ENCODE measurements around the gene SLC25A22. TPM values are rescaled to one million over a fixed set of nuclear protein-coding genes. Genes with fewer than 3 reads are reported as not detected.

Gene SLC25A22
- total RNA-seq, 1 experiment from 2014 or later: 44.5 TPM

DNA sequence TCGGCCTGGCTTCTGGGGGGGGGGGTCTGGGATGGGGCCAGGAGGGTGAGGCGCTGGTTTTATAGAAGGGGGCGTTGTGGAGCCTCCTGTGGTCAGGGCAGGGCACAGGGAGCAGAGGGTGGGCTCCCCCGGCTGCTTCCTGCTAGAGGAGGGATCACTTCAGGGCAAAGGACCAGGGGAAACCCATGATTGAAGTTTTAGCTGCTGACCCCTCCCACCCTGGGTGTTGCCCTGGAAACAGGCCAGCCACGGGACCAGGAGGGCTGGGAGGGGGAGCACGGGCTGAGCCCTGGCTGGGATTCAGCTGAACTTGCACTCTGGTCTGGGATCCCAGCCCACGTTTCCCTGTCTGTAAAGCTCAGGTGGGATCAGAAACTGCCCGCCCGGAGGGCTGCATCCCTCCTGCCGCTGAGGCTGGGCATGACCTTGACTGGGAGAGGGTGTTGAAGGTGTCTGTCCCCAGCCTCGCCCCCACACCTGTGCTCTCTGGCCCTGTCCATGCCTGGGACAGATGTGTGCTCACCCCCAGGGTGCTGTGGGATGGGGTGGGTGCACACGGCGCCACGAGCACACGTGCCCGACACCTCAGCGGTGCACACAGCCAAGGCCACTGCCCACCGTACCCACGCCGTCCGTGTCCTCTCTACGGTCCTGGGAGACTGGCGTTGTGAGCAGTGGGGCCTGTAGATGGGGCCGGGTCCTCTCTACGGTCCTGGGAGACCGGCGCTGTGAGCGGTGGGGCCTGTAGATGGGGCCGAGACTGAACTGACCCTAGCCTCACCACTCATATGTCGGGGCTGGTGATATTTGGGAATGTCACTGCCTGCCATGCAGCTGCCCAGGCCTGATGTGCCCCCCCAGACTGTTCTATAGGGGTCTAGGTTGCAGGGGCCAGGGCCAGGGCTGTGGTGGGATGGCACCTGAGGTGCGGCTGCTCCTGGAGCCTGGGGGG is 46.9 kb upstream of the SLC25A22 start:
- Mint-ChIP-seq H3K9me3 (ENCODE audit: low read depth, unreplicated experiment) (no peaks in the 10 kb centered on the region), H3K27ac (ENCODE audit: unreplicated experiment) (no peak overlapping the region), H3K4me3 (ENCODE audit: low read depth, unreplicated experiment) (peak overlapping the region; percentile 77), H3K4me1 (ENCODE audit: low read depth, unreplicated experiment) (peaks cover 21% of the 10 kb centered on the region), H3K27me3 (ENCODE audit: unreplicated experiment) (no peaks in the 10 kb centered on the region), H3K36me3 (ENCODE audit: insufficient read depth, unreplicated experiment) (peaks cover 50% of the 10 kb centered on the region)
- TF ChIP-seq, protein P1, sequence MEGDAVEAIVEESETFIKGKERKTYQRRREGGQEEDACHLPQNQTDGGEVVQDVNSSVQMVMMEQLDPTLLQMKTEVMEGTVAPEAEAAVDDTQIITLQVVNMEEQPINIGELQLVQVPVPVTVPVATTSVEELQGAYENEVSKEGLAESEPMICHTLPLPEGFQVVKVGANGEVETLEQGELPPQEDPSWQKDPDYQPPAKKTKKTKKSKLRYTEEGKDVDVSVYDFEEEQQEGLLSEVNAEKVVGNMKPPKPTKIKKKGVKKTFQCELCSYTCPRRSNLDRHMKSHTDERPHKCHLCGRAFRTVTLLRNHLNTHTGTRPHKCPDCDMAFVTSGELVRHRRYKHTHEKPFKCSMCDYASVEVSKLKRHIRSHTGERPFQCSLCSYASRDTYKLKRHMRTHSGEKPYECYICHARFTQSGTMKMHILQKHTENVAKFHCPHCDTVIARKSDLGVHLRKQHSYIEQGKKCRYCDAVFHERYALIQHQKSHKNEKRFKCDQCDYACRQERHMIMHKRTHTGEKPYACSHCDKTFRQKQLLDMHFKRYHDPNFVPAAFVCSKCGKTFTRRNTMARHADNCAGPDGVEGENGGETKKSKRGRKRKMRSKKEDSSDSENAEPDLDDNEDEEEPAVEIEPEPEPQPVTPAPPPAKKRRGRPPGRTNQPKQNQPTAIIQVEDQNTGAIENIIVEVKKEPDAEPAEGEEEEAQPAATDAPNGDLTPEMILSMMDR (IDR thresholded peaks at IDR 0.05; ENCODE audit: unreplicated experiment): no peak
- DNase-seq: peak; percentile 62
- intact Hi-C loops (cut with micrococcal nuclease; ENCODE audit: unreplicated experiment): no loop called here
- BruUV-seq (replicated peaks): no TSS peak
- CTCF ChIA-PET: interaction anchor here (0.5 to 3.0 kb wide), 3 partner anchors 11 to 98 kb away, joined by 3 to 8 read pairs (median 6); partner anchors contain the start of gene TALDO1

DNA sequence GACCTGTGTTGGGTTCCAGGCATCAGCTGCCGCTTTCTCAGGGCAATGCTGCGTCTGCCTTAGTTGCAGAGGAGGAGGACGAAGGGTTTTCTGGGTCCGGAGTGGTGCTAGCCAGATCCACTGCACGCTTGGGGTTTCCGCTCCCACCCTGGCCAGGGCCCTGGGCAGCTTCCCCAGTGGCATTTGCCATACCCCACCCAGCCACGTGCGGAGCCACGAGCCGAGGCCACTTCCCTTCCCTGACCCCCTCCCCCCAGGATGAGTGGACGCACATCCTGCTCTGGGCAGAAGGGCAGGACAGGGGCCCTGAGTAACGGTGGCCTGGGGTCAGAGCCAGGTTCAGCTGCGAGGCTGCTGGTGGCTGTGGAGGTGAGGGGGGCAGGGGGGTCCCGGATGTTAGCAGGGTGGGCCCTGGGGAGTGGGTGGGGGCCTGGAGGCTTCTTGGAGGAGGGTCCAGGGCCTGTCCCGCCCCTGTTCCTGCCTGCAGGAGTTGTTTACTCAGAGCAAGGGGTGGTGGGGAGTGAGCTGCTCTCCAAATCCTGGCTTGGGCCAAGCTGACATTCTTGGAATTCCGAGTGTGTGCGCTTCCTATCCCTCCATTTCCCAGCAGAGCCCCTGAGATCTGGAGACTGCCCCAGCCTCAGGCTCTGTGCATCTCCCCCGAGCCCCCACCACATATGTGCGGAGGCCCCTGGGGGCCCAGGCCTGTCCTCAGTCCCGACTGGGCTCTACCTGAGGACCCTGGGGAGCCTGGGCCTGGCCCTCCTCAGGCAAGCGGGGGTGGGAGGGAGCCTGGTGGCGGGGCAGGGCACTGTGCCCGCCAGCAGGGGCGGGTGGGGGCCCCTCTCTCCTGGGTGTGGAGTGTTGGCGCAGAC is 46.0 kb upstream of the SLC25A22 start:
- Mint-ChIP-seq H3K4me3 (ENCODE audit: low read depth, unreplicated experiment) (peak overlapping the region; percentile 77), H3K9me3 (ENCODE audit: low read depth, unreplicated experiment) (no peaks in the 10 kb centered on the region), H3K27me3 (ENCODE audit: unreplicated experiment) (no peaks in the 10 kb centered on the region), H3K4me1 (ENCODE audit: low read depth, unreplicated experiment) (peaks cover 23% of the 10 kb centered on the region), H3K27ac (ENCODE audit: unreplicated experiment) (peak overlapping the region; percentile 27), H3K36me3 (ENCODE audit: insufficient read depth, unreplicated experiment) (peaks cover 58% of the 10 kb centered on the region)
- CTCF ChIA-PET: interaction anchor here (0.6 to 3.0 kb wide), 3 partner anchors 10 to 31 kb away, joined by 3 to 8 read pairs (median 3); no protein-coding TSS in a partner anchor
- peak; percentile 60 for DNase-seq
- intact Hi-C loops (cut with micrococcal nuclease; ENCODE audit: unreplicated experiment): no loop called here
- BruUV-seq (replicated peaks): no TSS peak
- TF ChIP-seq, protein P1 (IDR thresholded peaks at IDR 0.05; ENCODE audit: unreplicated experiment): no peak

DNA sequence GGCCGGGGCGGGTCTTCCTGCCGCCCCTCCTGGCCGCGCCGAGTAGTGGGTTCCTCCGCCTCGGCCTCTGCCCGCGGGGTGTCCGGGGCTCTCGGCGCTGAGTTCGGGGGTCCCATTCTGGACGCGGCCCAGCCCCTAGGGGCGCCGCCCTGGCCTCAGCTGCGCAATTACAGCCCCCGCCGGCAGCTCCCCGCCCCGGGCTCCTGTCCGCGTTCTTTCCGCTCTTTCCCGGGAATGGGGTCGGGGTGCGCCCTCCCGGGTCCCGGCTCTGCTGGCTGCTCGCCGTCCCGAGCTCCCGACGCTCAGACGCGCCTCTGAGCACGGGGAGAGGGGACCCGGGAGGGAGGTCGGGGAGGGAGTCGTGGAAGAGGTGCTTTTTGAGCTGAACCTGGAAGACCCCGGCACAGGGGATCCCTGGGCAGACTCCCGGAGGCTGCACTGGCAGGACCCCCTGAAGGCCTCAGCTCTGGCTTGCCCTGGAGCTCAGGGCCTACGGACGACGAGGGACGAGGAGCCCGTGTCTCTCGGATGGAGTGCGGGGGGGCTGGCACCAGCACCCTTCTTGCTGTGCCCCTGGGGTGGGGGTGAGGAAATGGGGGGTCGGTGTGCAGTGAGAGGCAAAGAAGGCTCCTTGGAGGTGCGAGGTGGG is 45.1 kb upstream of the SLC25A22 start:
- intact Hi-C loops (cut with micrococcal nuclease; ENCODE audit: unreplicated experiment): no loop called here
- BruUV-seq (replicated peaks): no TSS peak
- H3K27me3 Mint-ChIP-seq (ENCODE audit: unreplicated experiment): no peaks in the 10 kb centered on the region
- CTCF ChIA-PET: interaction anchor here (0.6 to 3.0 kb wide), 3 partner anchors 9 to 32 kb away, joined by 3 to 8 read pairs (median 3); no protein-coding TSS in a partner anchor
- peak overlapping the region; percentile 27 for H3K27ac Mint-ChIP-seq (ENCODE audit: unreplicated experiment)
- TF ChIP-seq, protein P1 (IDR thresholded peaks at IDR 0.05; ENCODE audit: unreplicated experiment): no peak
- no peaks in the 10 kb centered on the region for H3K9me3 Mint-ChIP-seq (ENCODE audit: low read depth, unreplicated experiment)
- peaks cover 62% of the 10 kb centered on the region for H3K36me3 Mint-ChIP-seq (ENCODE audit: insufficient read depth, unreplicated experiment)
- DNase-seq: no peak
- H3K4me1 Mint-ChIP-seq (ENCODE audit: low read depth, unreplicated experiment): peaks cover 23% of the 10 kb centered on the region
- peak overlapping the region; percentile 77 for H3K4me3 Mint-ChIP-seq (ENCODE audit: low read depth, unreplicated experiment)

Measured in Calu3 (cell line).